DMS114 treated with DMSO at 0.1 percent for 48 hours (cell line): Measurements from ENCODE around the gene PPP1R37.
"Not testable (repeated sequence)": the region's sequence is repeated elsewhere in the genome, so short reads cannot be mapped to it uniquely, and the experiment has no call there.

Source experiments
- DNase-seq: peaks from one replicate; lab custom pipeline; 2025; ENCODE audit not compliant: unreplicated experiment; lab: John Stamatoyannopoulos, UW

PPP1R37 gene

GRCh38 chr19:45094707-45095106, 1.7 kb downstream of the PPP1R37 start:
- no peak for DNase-seq

- DNase-seq: no peak
Observed at GRCh38 chr19:45095496-45096413, 2.8 kb downstream of the PPP1R37 start.

GRCh38 chr19:45096700-45097099, 3.7 kb downstream of the PPP1R37 start:
- no peak for DNase-seq

GRCh38 chr19:45097450-45097775, 4.4 kb downstream of the PPP1R37 start:
- DNase-seq: no peak

- no peak for DNase-seq
Observed at GRCh38 chr19:45097776-45098520, 5.0 kb downstream of the PPP1R37 start.

- no peak for DNase-seq
Observed at GRCh38 chr19:45098521-45099466, 5.8 kb downstream of the PPP1R37 start.

GRCh38 chr19:45099467-45100191, 6.7 kb downstream of the PPP1R37 start:
- no peak for DNase-seq

- DNase-seq: no peak
Observed at GRCh38 chr19:45100201-45100600, 7.2 kb downstream of the PPP1R37 start.

GRCh38 chr19:45100846-45101252, 7.9 kb downstream of the PPP1R37 start:
- no peak for DNase-seq

- no peak for DNase-seq
Observed at GRCh38 chr19:45101806-45102205, 8.8 kb downstream of the PPP1R37 start.

GRCh38 chr19:45102481-45102880, 9.5 kb downstream of the PPP1R37 start:
- DNase-seq: no peak

- DNase-seq: no peak
Observed at GRCh38 chr19:45103156-45103507, 10.2 kb downstream of the PPP1R37 start.

GRCh38 chr19:45103508-45104319, 10.7 kb downstream of the PPP1R37 start:
- DNase-seq: no peak

GRCh38 chr19:45104658-45105349, 11.8 kb downstream of the PPP1R37 start:
- DNase-seq: no peak

GRCh38 chr19:45106363-45106762, 13.4 kb downstream of the PPP1R37 start:
- DNase-seq: not testable (repeated sequence)

GRCh38 chr19:45107621-45108150, 14.7 kb downstream of the PPP1R37 start:
- no peak for DNase-seq

GRCh38 chr19:45110851-45111266, 17.9 kb downstream of the PPP1R37 start:
- no peak for DNase-seq

- DNase-seq: no peak
Observed at GRCh38 chr19:45112111-45112827, 19.3 kb downstream of the PPP1R37 start.
